ENCODE measurements around the gene PRTN3. TPM values are rescaled to one million over a fixed set of nuclear protein-coding genes. Genes with fewer than 3 reads are reported as not detected.

PRTN3 gene
- total and polyA plus RNA-seq, 4 donors = 0.17 to 225 (median 1.7) TPM

DNA sequence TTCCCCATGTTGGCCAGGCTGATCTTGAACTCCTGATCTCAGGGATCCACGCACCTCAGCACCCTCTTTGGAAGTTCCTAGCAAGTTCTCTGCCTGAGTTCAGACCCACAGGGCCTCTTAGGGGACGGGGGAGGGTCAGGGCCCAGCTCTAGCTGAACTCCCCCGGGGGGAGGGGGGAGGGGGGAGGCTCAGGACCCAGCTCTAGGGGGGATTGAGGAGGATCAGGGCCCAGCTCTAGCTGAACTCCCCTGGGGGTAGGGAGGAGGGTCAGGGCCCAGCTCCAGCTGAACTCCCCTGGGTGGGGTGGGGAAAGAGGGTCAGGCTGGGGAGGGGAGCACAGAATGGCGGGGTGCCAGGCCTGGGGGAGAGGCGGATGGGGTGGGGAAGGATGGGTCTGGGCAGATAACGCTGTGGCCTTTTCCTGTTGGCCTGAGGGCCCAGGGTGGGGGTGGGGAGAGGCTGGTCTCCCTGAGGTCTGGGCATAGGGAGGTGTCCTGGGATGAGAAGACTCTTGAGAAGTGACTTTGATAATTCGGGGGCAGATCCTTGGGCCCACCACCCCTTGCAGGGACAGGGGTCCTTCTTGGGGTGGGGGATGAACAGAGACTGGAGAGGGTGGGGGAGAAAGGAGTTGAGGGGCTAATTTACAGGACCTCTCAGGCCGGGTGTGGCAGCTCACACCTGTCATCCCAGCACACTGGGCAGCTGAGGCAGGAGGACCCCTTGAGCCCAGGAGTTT is 49.1 kb upstream of the PRTN3 start:
- 64% methylated on average over 8 of the region's 8 CpGs for WGBS
- H3K4me1 ChIP-seq (ENCODE audit: control insufficient read depth in 4 of 4, insufficient read depth in 4 of 4, low read length in 3 of 4) = peaks cover 0 to 6% (median 2%) of the 10 kb centered on the region in 4 donors

GRCh38 chr19:792306-792885 is 48.4 kb upstream of the PRTN3 start:
- no peaks in the 10 kb centered on the region for H3K36me3 ChIP-seq (ENCODE audit: control insufficient read depth in 4 of 4, insufficient read depth in 3 of 4, low read depth in 1 of 4, low read length in 3 of 4)
- peak overlapping the region; percentile 54 to 56 for H3K27ac ChIP-seq (ENCODE audit: low read depth in 1 of 2, low read length in 2 of 2)
- H3K27me3 ChIP-seq (ENCODE audit: control insufficient read depth in 4 of 4, insufficient read depth in 4 of 4, low read length in 3 of 4) = no peaks in the 10 kb centered on the region
- peaks cover 0 to 6% (median 3%) of the 10 kb centered on the region in 4 donors for H3K4me1 ChIP-seq (ENCODE audit: control insufficient read depth in 4 of 4, insufficient read depth in 4 of 4, low read length in 3 of 4)
- no peak for TF ChIP-seq SP1 (IDR thresholded peaks at IDR 0.05)
- no peak for TF ChIP-seq HNF4G (IDR thresholded peaks at IDR 0.05)
- no peak for TF ChIP-seq FOXA2 (IDR thresholded peaks at IDR 0.05)
- TF ChIP-seq JUND (IDR thresholded peaks at IDR 0.05) = no peak
- H3K9ac ChIP-seq (ENCODE audit: low read depth in 1 of 2, low read length in 2 of 2) = no peak overlapping the region
- H3K9me3 ChIP-seq (ENCODE audit: control insufficient read depth in 4 of 4, low read length in 3 of 4) = no peaks in the 10 kb centered on the region
- H3K4me3 ChIP-seq (ENCODE audit: low read depth in 1 of 3, low read length in 3 of 3) = no peak overlapping the region
- no peak for DNase-seq (ENCODE audit: low spot score)
- WGBS = 76% methylated on average over 16 of the region's 16 CpGs

More for the DNA sequence above, 49.1 kb upstream of the PRTN3 start:
- Histone ChIP-seq H3K9ac (ENCODE audit: low read depth in 1 of 2, low read length in 2 of 2) (no peak overlapping the region), H3K27me3 (ENCODE audit: control insufficient read depth in 4 of 4, insufficient read depth in 4 of 4, low read length in 3 of 4) (no peaks in the 10 kb centered on the region), H3K4me3 (ENCODE audit: low read depth in 1 of 3, low read length in 3 of 3) (no peak overlapping the region), H3K27ac (ENCODE audit: low read depth in 1 of 2, low read length in 2 of 2) (peak overlapping the region; percentile 54 to 56), H3K9me3 (ENCODE audit: control insufficient read depth in 4 of 4, low read length in 3 of 4) (no peaks in the 10 kb centered on the region), H3K36me3 (ENCODE audit: control insufficient read depth in 4 of 4, insufficient read depth in 3 of 4, low read depth in 1 of 4, low read length in 3 of 4) (no peaks in the 10 kb centered on the region)
- peak; percentile 83 for DNase-seq (ENCODE audit: low spot score)
- TF ChIP-seq FOXA2 (IDR thresholded peaks at IDR 0.05) = no peak
- TF ChIP-seq RAD21 (IDR thresholded peaks at IDR 0.05) = no peak
- TF ChIP-seq EGR1 (IDR thresholded peaks at IDR 0.05; ENCODE audit: low read depth in 2 of 2) = no peak
- TF ChIP-seq RXRA (IDR thresholded peaks at IDR 0.05) = no peak
- TF ChIP-seq GABPA (IDR thresholded peaks at IDR 0.05 in 1 of 2, conservative IDR thresholded peaks at IDR 0.05 in 1 of 2) = no peak
- TF ChIP-seq ZBTB33 (IDR thresholded peaks at IDR 0.05) = no peak
- no peak for TF ChIP-seq HNF4G (IDR thresholded peaks at IDR 0.05)
- TF ChIP-seq HNF4A (conservative IDR thresholded peaks at IDR 0.05) = no peak

DNA sequence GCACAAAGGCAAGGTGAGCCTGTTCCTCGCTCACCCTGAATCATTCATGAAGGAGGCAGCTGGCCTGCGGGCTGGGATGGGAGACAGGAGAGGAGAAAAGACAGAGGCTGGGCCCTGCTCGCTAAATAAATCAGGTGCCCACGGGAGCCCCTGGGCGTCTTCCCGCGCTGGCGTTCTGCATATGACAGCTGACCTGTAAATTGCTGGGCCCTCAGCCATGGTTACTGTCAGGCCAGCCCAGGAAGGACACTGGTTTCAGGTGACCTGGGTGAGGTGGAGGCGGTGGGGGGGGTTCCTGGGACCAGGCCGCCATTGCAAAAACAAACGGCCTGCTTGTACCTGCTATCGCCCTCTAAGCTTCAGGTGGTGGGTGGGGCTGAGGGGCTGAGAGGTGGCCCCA is 47.0 kb upstream of the PRTN3 start:
- no peaks in the 10 kb centered on the region for H3K36me3 ChIP-seq (ENCODE audit: control insufficient read depth in 4 of 4, insufficient read depth in 3 of 4, low read depth in 1 of 4, low read length in 3 of 4)
- no peak overlapping the region for H3K4me3 ChIP-seq (ENCODE audit: low read depth in 1 of 3, low read length in 3 of 3)
- no peaks in the 10 kb centered on the region for H3K27me3 ChIP-seq (ENCODE audit: control insufficient read depth in 4 of 4, insufficient read depth in 4 of 4, low read length in 3 of 4)
- TF ChIP-seq EGR1 (IDR thresholded peaks at IDR 0.05; ENCODE audit: low read depth in 2 of 2) = no peak
- TF ChIP-seq, protein P1, sequence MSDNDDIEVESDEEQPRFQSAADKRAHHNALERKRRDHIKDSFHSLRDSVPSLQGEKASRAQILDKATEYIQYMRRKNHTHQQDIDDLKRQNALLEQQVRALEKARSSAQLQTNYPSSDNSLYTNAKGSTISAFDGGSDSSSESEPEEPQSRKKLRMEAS (IDR thresholded peaks at IDR 0.05) = no peak
- no peak for TF ChIP-seq RXRA (IDR thresholded peaks at IDR 0.05)
- TF ChIP-seq SP1 (IDR thresholded peaks at IDR 0.05) = no peak
- no peak for TF ChIP-seq ZBTB33 (IDR thresholded peaks at IDR 0.05)
- no peak for TF ChIP-seq NR2F2 (IDR thresholded peaks at IDR 0.05)
- no peak for TF ChIP-seq HNF4G (IDR thresholded peaks at IDR 0.05)
- TF ChIP-seq, protein P2, sequence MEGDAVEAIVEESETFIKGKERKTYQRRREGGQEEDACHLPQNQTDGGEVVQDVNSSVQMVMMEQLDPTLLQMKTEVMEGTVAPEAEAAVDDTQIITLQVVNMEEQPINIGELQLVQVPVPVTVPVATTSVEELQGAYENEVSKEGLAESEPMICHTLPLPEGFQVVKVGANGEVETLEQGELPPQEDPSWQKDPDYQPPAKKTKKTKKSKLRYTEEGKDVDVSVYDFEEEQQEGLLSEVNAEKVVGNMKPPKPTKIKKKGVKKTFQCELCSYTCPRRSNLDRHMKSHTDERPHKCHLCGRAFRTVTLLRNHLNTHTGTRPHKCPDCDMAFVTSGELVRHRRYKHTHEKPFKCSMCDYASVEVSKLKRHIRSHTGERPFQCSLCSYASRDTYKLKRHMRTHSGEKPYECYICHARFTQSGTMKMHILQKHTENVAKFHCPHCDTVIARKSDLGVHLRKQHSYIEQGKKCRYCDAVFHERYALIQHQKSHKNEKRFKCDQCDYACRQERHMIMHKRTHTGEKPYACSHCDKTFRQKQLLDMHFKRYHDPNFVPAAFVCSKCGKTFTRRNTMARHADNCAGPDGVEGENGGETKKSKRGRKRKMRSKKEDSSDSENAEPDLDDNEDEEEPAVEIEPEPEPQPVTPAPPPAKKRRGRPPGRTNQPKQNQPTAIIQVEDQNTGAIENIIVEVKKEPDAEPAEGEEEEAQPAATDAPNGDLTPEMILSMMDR (IDR thresholded peaks at IDR 0.05; ENCODE audit: low read depth, low read length, missing input control) = no peak
- TF ChIP-seq FOXA1 (IDR thresholded peaks at IDR 0.05) = no peak
- TF ChIP-seq JUND (IDR thresholded peaks at IDR 0.05) = no peak
- TF ChIP-seq, protein P3, sequence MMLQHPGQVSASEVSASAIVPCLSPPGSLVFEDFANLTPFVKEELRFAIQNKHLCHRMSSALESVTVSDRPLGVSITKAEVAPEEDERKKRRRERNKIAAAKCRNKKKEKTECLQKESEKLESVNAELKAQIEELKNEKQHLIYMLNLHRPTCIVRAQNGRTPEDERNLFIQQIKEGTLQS (IDR thresholded peaks at IDR 0.05) = no peak
- no peaks in the 10 kb centered on the region for H3K9me3 ChIP-seq (ENCODE audit: control insufficient read depth in 4 of 4, low read length in 3 of 4)
- no peak for DNase-seq (ENCODE audit: low spot score)
- H3K9ac ChIP-seq (ENCODE audit: low read depth in 1 of 2, low read length in 2 of 2) = no peak overlapping the region
- no peak overlapping the region for H3K27ac ChIP-seq (ENCODE audit: low read depth in 1 of 2, low read length in 2 of 2)
- H3K4me1 ChIP-seq (ENCODE audit: control insufficient read depth in 4 of 4, insufficient read depth in 4 of 4, low read length in 3 of 4) = peaks cover 0 to 9% (median 3%) of the 10 kb centered on the region in 4 donors
- WGBS = 97% methylated on average over 12 of the region's 12 CpGs

Data from liver (tissue), 9 donors.